Measurements from ENCODE around the gene CSTF1. TPM values are rescaled to one million over a fixed set of nuclear protein-coding genes. Genes with fewer than 3 reads are reported as not detected.

The CSTF1 gene
- total RNA-seq, 1 experiment from 2014 or later, result 60.2 TPM

GRCh38 chr20:56438284-56438683 is 45.8 kb downstream of the CSTF1 start:
- POLR2A ChIA-PET (ENCODE audit: unreplicated experiment), result no interaction called here
- CTCF ChIA-PET, result no interaction called here

GRCh38 chr20:56439771-56440291 is 47.4 kb downstream of the CSTF1 start:
- Histone ChIP-seq H3F3A (ENCODE audit: low read length, unreplicated experiment) (no peaks in the 10 kb centered on the region), H3K9ac (ENCODE audit: low read length) (no peak overlapping the region), H3K36me3 (ENCODE audit: low read depth, low read length) (no peaks in the 10 kb centered on the region), H4K20me1 (ENCODE audit: low read length) (no peaks in the 10 kb centered on the region), H3K4me1 (ENCODE audit: insufficient read depth, low read length) (no peaks in the 10 kb centered on the region), H3K9me3 (ENCODE audit: low read length) (no peaks in the 10 kb centered on the region), H2AFZ (ENCODE audit: low read length) (no peak overlapping the region), H3K4me2 (ENCODE audit: low read length) (no peak overlapping the region), H3K27me3 (ENCODE audit: low read length) (no peaks in the 10 kb centered on the region), H3K9me2 (replicated peaks; ENCODE audit: low read length) (no peaks in the 10 kb centered on the region), H3K79me2 (ENCODE audit: low read length) (no peaks in the 10 kb centered on the region), H3K27ac (ENCODE audit: low read length) (no peak overlapping the region), H3K4me3 (ENCODE audit: low read length) (no peak overlapping the region)
- TF ChIP-seq EZH2 (IDR thresholded peaks at IDR 0.05; ENCODE audit: low read length, unreplicated experiment) (no peak), CTCF (conservative IDR thresholded peaks at IDR 0.05; ENCODE audit: low read depth, low read length) (no peak)
- ChIA-PET CTCF (no interaction called here), POLR2A (ENCODE audit: unreplicated experiment) (no interaction called here)
- intact Hi-C loops (cut with micrococcal nuclease), result no loop called here
- DNase-seq (no peak), ATAC-seq (no peak)
- no TSS peak for BruUV-seq (replicated peaks)

More at GRCh38 chr20:56438284-56438683, 45.8 kb downstream of the CSTF1 start:
- Histone ChIP-seq H3K79me2 (ENCODE audit: low read length) (no peaks in the 10 kb centered on the region), H3K27ac (ENCODE audit: low read length) (no peak overlapping the region), H3K9ac (ENCODE audit: low read length) (no peak overlapping the region), H2AFZ (ENCODE audit: low read length) (no peak overlapping the region), H3K4me3 (ENCODE audit: low read length) (no peak overlapping the region), H4K20me1 (ENCODE audit: low read length) (no peaks in the 10 kb centered on the region), H3F3A (ENCODE audit: low read length, unreplicated experiment) (no peaks in the 10 kb centered on the region), H3K4me2 (ENCODE audit: low read length) (no peak overlapping the region), H3K9me3 (ENCODE audit: low read length) (no peaks in the 10 kb centered on the region), H3K27me3 (ENCODE audit: low read length) (no peaks in the 10 kb centered on the region), H3K4me1 (ENCODE audit: insufficient read depth, low read length) (no peaks in the 10 kb centered on the region), H3K9me2 (replicated peaks; ENCODE audit: low read length) (no peaks in the 10 kb centered on the region), H3K36me3 (ENCODE audit: low read depth, low read length) (no peaks in the 10 kb centered on the region)
- no peak for TF ChIP-seq CTCF (conservative IDR thresholded peaks at IDR 0.05; ENCODE audit: low read depth, low read length)
- TF ChIP-seq EZH2phosphoT487 (IDR thresholded peaks at IDR 0.05; ENCODE audit: borderline replicate concordance, low read length), result no peak
- no peak for TF ChIP-seq EZH2 (IDR thresholded peaks at IDR 0.05; ENCODE audit: low read length, unreplicated experiment)
- ATAC-seq (no peak), DNase-seq (no peak)
- intact Hi-C loops (cut with micrococcal nuclease), result no loop called here
- BruUV-seq (replicated peaks), result no TSS peak

GRCh38 chr20:56440346-56441007 is 48.0 kb downstream of the CSTF1 start:
- no peaks in the 10 kb centered on the region for H4K20me1 ChIP-seq (ENCODE audit: low read length)
- no peaks in the 10 kb centered on the region for H3K9me2 ChIP-seq (replicated peaks; ENCODE audit: low read length)
- H3K79me2 ChIP-seq (ENCODE audit: low read length), result no peaks in the 10 kb centered on the region
- H3K9me3 ChIP-seq (ENCODE audit: low read length), result no peaks in the 10 kb centered on the region
- no peak overlapping the region for H3K9ac ChIP-seq (ENCODE audit: low read length)
- no peak for ATAC-seq
- intact Hi-C loops (cut with micrococcal nuclease), result no loop called here
- no peaks in the 10 kb centered on the region for H3K36me3 ChIP-seq (ENCODE audit: low read depth, low read length)
- no peak overlapping the region for H3K4me2 ChIP-seq (ENCODE audit: low read length)
- H3K4me1 ChIP-seq (ENCODE audit: insufficient read depth, low read length), result no peaks in the 10 kb centered on the region
- no peak for TF ChIP-seq EZH2 (IDR thresholded peaks at IDR 0.05; ENCODE audit: low read length, unreplicated experiment)
- TF ChIP-seq EZH2phosphoT487 (IDR thresholded peaks at IDR 0.05; ENCODE audit: borderline replicate concordance, low read length), result no peak
- no peak for TF ChIP-seq CTCF (conservative IDR thresholded peaks at IDR 0.05; ENCODE audit: low read depth, low read length)
- no TSS peak for BruUV-seq (replicated peaks)
- no peak overlapping the region for H3K4me3 ChIP-seq (ENCODE audit: low read length)
- no peak overlapping the region for H2AFZ ChIP-seq (ENCODE audit: low read length)
- no peak overlapping the region for H3K27ac ChIP-seq (ENCODE audit: low read length)
- no peak for DNase-seq
- H3F3A ChIP-seq (ENCODE audit: low read length, unreplicated experiment), result no peaks in the 10 kb centered on the region
- ChIA-PET CTCF (no interaction called here), POLR2A (ENCODE audit: unreplicated experiment) (no interaction called here)
- no peaks in the 10 kb centered on the region for H3K27me3 ChIP-seq (ENCODE audit: low read length)

Data from PC-3 (cell line).